8988T (cell line): ENCODE data around the gene FBXL20.
"Not testable (repeated sequence)": the region's sequence is repeated elsewhere in the genome, so short reads cannot be mapped to it uniquely, and the experiment has no call there.

Experiments
- DNase-seq: peaks from one replicate; pipeline ENCODE4 v3.0.0; 2011

The FBXL20 gene

DNA sequence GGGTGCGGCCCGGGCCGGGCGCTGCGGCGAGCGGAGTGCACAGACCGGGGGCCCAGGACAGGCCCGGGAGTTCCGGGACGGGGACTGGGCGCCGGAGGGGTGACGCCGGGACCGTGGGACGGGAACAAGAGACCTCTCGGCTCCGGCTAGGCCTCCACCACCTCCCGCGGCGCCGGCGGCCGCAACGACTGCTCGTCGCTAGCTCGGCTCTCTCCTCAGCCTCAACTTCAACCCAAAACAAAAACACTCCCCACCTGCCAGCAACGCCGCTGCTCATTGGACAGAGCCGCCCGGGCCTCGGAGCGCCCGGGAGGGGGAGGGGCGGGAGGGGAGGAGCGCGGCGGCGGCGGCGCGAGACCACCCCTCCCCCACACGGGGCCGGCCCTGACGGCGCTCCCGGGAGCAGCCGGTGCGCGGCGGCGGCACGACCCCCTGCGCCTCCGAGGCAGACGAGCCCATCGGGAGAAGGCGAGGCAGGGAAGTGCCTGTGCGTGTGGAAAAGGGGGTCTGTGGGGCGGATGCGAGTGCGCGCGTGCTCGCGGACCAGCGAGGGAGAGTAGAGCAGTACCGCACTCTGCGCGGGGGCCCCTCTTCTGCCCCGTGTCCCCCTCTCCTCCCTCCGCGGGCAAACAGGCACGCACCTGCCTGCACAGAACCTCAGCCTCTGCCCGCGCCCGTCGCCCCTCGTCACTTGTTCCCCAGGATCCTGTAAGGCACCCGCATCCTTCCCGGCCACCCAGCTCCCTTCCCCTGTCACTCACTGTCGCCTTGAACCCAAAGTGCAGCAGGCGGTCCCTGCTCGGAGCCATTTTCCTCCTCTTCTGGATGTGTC lies at the start of gene FBXL20:
TSS of gene FBXL20 (minus strand) at position 215 of the 832 bp plus-strand sequence. CDS start 224 bp downstream, outside the sequence.
- peak; percentile 78 for DNase-seq

DNA sequence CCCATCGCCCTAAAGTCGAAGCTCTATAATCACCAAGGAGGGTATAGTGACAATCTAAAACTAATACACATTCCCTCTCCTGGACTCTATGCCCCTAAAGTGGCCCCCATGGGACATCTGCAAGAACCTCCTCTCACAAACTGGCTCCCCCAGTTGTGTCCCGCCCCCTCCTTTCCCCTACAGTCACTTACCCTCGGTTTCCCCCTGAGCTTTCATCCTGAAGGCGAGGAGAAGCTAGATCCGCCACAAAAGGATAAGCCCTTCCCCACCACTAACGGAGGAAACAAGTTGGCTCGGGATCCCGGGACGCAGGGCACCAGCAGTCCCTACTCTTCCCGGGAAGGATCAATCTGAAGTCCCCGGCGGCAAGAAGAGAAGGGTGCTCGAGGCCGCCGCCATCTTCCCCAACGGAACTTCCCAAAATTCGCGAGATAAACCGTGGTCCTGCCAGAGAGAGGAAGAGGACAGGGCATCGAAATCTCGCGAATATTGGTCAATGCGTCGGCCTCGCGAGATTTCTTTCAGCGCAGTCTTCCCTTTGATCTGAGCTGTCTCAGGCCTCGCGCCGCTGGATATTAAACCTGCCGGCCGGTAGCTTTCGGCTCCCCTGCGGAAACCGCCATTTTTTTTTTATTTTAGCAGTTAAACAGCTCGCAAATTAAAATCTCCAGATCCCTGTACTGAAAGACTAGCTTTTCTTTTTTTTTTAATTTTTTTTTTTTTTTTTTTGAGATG lies 49.6 kb upstream of the FBXL20 start, which contains the start of gene MED1:
TSS of gene MED1 (minus strand) at position 417 of the 735 bp plus-strand sequence. CDS start at position 216, 201 bp downstream.
- DNase-seq, result peak; percentile 64

DNA sequence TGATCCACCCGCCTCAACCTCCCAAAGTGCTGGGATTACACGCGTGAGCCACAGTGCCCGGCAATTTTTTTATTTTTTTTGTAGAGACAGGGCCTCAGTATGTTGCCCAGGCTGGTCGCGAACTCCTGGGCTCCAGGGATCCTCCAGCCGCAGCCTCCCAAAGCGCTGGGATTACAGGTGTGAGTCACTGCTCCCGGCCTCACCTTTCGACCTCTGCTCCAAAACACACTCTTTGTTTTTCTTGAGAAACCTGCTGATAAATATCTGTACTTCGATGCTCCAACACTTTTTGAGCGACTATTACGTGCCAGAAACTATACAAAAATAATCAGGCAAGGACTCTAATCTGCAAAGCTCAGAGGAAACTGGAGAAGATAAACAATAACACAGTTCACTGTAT lies 48.6 kb upstream of the FBXL20 start:
- no peak for DNase-seq

DNA sequence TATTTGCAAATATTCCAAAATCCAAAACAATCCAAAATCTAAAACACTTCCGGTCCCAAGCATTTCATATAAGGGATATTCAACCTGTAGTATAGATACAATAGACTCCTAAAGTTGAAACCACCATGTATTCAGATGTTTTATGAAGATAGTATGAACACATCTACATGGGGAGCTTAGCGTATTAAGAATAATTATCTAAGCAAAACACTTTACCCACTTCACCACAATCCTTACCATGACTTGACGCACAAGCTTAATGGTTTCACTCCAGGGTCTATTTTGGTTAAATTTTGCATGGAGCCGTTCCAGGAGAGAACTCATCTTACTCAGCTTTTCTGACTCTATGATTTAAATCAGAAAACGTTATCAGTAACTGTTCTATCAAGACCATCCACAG lies 46.1 kb upstream of the FBXL20 start:
- no peak for DNase-seq

DNA sequence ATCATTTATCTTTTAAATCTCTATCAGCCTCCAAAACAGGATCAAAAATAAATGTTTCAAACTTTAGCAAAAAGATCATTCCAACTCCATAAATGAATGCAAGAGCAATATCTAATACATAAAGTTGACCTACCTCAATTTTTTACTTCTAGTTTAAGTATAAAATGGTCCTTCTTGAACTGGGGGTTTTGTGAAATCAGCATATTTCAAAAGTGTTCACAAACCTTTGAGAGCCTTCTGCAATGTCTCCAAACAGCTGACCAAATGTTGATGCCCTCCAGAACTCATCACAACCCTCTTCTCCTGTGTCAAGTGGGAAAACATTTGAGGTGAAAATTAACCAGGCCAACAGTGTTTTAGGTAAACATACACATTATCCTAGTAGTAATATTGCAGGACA lies 41.9 kb upstream of the FBXL20 start:
- no peak for DNase-seq

DNA sequence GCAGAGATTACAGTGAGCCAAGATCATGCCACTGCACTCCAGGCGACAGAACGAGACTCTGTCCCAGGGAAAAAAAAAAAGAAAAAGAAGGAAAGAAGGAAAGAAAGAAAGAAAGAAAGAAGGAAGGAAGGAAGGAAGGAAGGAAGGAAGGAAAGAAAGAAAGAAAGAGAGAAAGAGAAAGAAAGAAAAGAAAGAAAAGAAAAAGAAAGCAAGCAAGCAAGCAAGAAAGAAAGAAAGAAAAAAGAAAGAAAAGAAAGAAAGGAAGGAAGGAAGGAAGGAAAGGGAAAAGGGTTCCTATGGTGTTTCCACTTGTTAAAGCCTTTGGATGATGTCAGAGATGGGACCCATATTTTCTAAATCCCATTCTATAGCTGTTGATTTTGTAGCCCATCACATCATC lies 38.4 kb upstream of the FBXL20 start:
- not testable (repeated sequence) for DNase-seq

DNA sequence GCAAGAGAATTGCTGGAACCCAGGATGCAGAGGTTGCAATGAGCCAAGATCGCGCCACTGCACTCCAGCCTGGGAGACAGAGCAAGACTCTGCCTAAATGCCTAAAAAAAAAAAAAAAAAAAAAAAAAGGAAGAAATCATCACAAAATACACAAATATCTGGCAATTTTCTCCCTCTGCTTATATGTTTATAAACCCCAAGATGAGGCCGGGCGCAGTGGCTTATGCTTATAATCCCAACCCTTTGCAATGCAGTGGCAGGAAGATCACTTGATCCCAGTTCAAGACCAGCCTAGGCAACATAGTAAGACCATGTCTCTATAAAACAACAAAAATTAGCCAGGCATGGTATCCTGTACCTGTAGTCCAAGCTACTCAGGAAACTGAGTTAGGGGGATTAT lies 28.2 kb upstream of the FBXL20 start:
- DNase-seq, result no peak

- DNase-seq, result no peak
These were observed 14.7 kb upstream of the FBXL20 start for GRCh38 chr17:39416141-39416540.

DNA sequence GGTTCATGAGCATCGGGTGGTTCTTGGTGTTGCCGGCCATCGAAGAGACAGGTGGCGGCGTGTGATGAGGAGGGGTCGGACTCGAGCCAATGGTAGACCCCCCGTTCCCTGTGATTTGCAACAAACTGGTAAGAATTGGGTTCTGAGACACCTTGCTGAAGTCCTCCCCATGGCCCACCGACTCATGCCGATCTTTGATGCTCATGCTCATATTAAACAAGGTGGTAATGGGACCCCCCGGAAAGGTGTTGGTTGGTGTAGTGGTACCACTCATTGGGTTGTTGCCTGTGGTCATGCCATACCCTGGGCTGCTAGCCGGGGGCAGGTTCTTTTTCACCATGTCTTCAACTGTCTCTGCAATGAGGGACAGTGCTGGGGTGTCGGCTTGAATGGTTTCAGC lies 8.9 kb upstream of the FBXL20 start:
- no peak for DNase-seq

GRCh38 chr17:39408360-39408759 lies 6.9 kb upstream of the FBXL20 start:
- no peak for DNase-seq

DNA sequence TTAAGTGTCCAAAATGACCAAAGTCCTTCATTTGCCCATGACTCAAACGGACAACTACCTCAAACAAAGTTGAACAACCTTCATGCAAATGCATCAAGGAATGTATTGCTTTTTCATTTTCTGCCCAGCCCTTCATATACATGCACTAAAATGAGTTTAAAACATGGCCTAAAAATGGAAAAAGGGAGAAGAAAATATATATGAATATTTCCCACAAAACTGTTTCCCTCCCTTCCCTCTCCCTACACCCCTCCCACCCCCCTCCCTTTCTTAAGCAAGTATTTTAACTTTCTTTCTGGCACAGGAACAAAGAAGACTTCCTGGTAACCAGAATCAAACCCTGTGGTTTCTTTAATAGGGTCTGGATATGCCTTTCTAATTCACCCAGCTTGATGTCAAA lies 5.5 kb upstream of the FBXL20 start:
- no peak for DNase-seq

DNA sequence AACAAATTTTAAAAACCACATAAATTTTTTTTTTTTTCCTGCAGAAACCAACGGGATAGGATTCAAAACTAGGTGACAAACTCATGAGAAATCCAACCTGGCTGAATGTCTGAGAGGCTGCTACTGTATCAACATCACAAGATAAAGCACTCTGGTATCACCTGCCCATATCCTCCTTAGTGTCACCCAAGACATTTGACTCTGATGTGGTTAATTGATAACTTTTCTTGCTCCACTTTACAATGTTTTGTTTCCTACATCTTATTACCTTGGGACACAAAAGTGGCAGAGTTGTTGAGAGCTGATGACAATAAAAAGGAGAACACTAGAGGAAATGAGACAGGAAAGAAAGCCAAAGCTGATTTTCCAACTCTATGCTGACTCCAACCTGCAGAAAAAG lies 4.0 kb upstream of the FBXL20 start:
- no peak for DNase-seq

DNA sequence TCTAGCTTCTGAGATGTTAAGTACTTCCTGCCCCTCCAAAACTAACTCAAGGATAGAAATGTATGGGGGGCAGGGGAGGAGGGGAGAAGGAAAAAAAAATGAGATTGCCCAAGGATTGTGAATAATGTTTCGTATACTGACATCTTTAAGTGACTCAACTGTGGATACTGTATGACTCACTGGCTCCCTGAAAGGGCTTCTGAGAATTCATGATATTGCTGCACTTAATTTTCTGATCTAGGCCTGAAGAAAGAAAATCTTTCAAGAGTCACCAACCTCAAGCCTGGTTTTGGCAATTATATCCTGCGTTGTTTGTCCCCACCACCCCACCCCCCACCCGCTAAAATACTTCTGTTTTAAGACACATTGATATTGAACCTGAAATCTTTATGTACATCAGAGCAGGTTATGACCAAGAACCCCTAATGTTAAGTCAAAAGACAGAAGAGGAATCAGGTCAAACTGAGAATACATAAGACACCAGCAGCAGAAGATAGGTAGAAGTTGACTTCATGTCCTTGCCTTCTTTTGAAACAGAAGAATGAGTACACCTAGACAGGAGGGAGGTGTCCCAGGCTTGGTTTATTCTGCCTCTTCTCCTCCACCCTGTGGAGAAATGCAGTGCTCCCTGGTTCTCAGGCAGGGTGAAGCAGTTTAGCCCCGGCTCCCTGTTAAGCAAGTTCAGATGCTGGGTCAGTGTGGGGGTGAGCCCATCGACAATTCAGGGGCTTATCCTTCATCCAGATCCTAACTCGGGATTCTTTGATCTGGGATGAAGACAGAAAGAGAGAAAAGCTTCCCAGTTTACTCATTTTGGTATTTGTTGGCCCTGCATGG lies 3.3 kb upstream of the FBXL20 start:
- DNase-seq, result no peak

DNA sequence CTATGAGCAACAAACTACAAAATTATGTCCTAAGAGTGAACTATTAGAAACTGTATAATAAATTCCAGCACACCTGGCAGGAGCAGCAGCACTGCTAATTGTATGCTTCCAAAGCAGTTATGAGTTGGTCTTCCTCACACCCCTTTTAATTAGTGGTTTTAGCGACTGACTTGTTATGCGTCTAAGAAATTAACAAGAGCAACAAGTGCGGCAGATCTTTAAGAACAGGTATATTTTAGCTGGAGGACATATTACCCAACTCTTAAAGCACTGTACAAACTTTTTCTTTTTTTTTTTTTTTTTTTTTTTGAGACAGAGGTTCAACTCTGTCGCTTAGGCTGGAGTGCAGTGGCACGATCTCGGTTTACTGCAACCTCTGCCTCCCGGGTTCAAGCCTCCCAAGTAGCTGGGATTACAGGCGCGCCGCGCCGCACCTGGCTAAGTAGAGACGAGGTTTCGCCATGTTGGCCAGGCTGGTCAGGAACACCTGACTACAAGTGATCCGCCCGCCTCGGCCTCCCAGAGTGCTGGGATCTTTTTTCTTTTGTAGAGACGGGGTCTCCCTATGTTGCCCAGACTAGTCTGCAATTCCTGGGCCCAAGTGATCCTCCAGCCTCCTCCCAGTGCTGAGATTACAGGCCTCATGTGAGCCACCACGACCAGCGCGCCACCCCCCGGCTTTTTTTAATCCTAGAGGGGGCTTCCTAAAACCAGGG lies 1.6 kb upstream of the FBXL20 start:
- no peak for DNase-seq

- peak; percentile 51 for DNase-seq
These were observed 941 bp upstream of the FBXL20 start for GRCh38 chr17:39402244-39402889.

- no peak for DNase-seq
These were observed 647 bp downstream of the FBXL20 start for GRCh38 chr17:39400547-39401411.

DNA sequence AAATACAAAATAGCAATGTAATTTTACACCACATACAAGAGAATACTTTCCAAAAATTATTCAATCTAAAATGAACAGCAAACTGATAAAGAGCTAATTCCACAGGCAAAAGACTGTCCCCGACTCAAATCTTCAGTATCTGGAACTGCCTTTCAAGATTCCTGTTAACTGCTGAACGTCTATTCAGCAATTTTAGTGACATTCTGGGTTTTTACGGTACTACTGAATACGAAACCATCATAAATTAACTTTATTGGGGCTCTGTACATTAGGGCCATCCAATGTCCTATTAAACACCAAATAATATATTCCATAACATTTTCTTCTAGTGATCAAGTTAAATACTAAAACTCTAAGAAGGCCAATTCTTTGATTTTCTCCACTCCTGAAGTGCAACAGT lies 1.6 kb downstream of the FBXL20 start:
- no peak for DNase-seq

DNA sequence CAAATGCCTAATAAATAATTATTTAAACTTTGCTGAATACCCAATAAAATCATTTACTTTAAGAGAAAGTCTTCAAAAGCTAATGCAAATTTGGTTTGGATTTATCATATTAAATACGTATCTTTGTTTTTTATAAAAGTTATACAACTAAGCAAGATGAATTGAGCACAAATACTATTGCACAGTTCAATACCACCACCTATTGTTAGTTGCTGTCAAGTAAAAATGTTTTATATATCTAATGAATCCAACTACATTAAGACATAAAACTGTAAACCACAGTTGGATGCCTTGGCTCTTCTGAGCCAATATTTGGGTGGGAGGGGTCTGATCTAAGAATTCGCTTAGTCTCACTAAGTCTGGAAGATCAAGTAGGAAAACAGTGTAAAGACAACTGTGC lies 7.7 kb downstream of the FBXL20 start:
- DNase-seq, result no peak

DNA sequence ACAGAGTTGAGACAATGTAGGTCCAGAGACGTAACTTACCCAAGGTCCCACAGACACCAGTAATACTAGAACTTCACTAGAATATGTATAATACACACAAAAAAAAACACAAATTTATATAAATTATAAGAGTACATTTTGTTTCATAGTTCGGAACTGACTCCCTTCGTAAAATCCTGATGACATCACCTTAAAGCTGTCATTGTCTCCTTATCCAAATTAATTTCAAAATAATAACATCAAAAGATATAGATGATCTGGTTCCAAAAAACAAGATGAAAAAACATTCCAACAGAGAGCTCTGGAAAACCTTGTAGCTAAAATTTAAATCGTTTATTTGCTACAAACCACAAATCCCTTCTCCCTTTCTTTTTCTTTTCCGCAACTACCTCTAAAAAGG lies 10.0 kb downstream of the FBXL20 start:
- DNase-seq, result no peak

DNA sequence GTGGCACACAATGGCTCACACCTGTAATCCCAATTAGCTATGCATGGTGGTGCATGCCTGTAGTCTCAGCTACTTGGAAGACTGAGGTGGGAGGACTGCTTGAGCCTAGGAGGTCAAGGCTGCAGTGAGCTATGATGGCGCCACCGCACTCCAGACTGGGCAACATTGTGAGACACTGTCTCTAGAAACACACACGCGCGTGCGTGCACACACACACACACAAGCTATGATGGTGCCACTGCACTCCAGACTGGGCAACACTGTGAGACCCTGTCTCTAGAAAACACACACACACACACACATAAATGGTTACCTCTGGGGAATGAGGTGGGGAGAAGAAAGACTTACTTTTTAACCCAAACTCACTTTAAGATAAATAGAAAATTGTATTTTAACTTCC lies 16.4 kb downstream of the FBXL20 start:
- DNase-seq, result no peak

DNA sequence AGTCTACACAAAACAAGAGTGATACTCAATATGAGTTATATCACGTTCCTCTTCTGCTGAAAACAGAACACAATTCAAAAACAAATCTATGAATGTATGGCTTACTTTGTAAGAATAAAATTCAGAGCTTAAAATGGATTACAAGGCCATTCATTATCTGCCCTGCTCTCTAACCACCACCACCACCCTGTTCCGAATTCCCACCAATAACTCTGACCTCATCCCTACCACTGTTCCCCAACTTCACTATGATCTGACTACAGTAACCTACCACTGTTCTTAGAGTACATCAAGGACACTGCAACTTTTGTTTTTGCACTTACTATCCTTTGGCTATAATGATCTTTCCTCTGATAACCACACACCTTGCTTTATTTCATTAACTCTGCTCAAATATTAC lies 21.3 kb downstream of the FBXL20 start:
- DNase-seq, result no peak
